Measurements from ENCODE around the gene VPS35L. TPM values are rescaled to one million over a fixed set of nuclear protein-coding genes. Genes with fewer than 3 reads are reported as not detected.

VPS35L gene
- total and polyA plus RNA-seq, 10 of the 15 experiments (the other 5 are each of a cell fraction or from before 2014, with no cell fraction given) = 14.9 to 44.1 (median 26.3) TPM

DNA sequence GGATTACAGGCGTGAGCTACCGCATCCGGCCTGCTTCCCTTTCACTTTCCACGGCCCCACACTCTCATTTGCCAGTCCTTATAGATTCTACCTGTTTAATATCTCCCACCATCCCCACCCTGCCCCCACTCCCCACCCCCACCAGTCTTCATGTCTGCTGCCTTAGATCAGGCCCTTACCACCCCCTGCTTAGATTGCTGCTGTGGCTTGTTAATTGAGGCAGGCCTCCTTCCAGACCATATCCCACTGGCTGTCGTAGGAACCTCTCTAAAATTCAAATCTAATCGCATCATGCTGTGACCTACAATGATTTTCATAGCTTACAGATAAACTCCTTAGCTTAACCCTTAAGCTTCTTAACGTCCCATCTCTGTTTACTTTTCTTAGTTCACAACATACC lies 167.5 kb downstream of the VPS35L start:
- FAIRE-seq = no peak
- no TSS peak for BruUV-seq (replicated peaks)
- TF ChIP-seq TCF12 (IDR thresholded peaks at IDR 0.05; ENCODE audit: low read depth, low read length) (no peak), EED (IDR thresholded peaks at IDR 0.05; ENCODE audit: low read depth) (no peak), CHD4 (IDR thresholded peaks at IDR 0.05) (no peak), SMC3 (IDR thresholded peaks at IDR 0.05; ENCODE audit: borderline replicate concordance, low read length) (no peak), NR2F1 (conservative IDR thresholded peaks at IDR 0.05) (no peak), SMAD5 (IDR thresholded peaks at IDR 0.05; ENCODE audit: low read depth) (no peak), YY1 (IDR thresholded peaks at IDR 0.05; ENCODE audit: low read depth, low read length) (no peak), TCF3 (IDR thresholded peaks at IDR 0.05; ENCODE audit: borderline replicate concordance, insufficient read depth, low read depth, low read length) (no peak)
- TF ChIP-seq, protein P1, sequence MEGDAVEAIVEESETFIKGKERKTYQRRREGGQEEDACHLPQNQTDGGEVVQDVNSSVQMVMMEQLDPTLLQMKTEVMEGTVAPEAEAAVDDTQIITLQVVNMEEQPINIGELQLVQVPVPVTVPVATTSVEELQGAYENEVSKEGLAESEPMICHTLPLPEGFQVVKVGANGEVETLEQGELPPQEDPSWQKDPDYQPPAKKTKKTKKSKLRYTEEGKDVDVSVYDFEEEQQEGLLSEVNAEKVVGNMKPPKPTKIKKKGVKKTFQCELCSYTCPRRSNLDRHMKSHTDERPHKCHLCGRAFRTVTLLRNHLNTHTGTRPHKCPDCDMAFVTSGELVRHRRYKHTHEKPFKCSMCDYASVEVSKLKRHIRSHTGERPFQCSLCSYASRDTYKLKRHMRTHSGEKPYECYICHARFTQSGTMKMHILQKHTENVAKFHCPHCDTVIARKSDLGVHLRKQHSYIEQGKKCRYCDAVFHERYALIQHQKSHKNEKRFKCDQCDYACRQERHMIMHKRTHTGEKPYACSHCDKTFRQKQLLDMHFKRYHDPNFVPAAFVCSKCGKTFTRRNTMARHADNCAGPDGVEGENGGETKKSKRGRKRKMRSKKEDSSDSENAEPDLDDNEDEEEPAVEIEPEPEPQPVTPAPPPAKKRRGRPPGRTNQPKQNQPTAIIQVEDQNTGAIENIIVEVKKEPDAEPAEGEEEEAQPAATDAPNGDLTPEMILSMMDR (IDR thresholded peaks at IDR 0.05 in 2 of 3, conservative IDR thresholded peaks at IDR 0.05 in 1 of 3; ENCODE audit: control insufficient read depth in 2 of 3, extremely low read depth in 1 of 3, insufficient read depth in 1 of 3, low read depth in 3 of 3, low read length in 3 of 3) = no peak
- TF ChIP-seq, protein P2, sequence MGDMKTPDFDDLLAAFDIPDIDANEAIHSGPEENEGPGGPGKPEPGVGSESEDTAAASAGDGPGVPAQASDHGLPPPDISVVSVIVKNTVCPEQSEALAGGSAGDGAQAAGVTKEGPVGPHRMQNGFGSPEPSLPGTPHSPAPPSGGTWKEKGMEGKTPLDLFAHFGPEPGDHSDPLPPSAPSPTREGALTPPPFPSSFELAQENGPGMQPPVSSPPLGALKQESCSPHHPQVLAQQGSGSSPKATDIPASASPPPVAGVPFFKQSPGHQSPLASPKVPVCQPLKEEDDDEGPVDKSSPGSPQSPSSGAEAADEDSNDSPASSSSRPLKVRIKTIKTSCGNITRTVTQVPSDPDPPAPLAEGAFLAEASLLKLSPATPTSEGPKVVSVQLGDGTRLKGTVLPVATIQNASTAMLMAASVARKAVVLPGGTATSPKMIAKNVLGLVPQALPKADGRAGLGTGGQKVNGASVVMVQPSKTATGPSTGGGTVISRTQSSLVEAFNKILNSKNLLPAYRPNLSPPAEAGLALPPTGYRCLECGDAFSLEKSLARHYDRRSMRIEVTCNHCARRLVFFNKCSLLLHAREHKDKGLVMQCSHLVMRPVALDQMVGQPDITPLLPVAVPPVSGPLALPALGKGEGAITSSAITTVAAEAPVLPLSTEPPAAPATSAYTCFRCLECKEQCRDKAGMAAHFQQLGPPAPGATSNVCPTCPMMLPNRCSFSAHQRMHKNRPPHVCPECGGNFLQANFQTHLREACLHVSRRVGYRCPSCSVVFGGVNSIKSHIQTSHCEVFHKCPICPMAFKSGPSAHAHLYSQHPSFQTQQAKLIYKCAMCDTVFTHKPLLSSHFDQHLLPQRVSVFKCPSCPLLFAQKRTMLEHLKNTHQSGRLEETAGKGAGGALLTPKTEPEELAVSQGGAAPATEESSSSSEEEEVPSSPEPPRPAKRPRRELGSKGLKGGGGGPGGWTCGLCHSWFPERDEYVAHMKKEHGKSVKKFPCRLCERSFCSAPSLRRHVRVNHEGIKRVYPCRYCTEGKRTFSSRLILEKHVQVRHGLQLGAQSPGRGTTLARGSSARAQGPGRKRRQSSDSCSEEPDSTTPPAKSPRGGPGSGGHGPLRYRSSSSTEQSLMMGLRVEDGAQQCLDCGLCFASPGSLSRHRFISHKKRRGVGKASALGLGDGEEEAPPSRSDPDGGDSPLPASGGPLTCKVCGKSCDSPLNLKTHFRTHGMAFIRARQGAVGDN (IDR thresholded peaks at IDR 0.05) = no peak
- TF ChIP-seq, protein P3, sequence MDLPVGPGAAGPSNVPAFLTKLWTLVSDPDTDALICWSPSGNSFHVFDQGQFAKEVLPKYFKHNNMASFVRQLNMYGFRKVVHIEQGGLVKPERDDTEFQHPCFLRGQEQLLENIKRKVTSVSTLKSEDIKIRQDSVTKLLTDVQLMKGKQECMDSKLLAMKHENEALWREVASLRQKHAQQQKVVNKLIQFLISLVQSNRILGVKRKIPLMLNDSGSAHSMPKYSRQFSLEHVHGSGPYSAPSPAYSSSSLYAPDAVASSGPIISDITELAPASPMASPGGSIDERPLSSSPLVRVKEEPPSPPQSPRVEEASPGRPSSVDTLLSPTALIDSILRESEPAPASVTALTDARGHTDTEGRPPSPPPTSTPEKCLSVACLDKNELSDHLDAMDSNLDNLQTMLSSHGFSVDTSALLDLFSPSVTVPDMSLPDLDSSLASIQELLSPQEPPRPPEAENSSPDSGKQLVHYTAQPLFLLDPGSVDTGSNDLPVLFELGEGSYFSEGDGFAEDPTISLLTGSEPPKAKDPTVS (IDR thresholded peaks at IDR 0.05; ENCODE audit: low read depth, low read length) = no peak
- TF ChIP-seq, protein P4, sequence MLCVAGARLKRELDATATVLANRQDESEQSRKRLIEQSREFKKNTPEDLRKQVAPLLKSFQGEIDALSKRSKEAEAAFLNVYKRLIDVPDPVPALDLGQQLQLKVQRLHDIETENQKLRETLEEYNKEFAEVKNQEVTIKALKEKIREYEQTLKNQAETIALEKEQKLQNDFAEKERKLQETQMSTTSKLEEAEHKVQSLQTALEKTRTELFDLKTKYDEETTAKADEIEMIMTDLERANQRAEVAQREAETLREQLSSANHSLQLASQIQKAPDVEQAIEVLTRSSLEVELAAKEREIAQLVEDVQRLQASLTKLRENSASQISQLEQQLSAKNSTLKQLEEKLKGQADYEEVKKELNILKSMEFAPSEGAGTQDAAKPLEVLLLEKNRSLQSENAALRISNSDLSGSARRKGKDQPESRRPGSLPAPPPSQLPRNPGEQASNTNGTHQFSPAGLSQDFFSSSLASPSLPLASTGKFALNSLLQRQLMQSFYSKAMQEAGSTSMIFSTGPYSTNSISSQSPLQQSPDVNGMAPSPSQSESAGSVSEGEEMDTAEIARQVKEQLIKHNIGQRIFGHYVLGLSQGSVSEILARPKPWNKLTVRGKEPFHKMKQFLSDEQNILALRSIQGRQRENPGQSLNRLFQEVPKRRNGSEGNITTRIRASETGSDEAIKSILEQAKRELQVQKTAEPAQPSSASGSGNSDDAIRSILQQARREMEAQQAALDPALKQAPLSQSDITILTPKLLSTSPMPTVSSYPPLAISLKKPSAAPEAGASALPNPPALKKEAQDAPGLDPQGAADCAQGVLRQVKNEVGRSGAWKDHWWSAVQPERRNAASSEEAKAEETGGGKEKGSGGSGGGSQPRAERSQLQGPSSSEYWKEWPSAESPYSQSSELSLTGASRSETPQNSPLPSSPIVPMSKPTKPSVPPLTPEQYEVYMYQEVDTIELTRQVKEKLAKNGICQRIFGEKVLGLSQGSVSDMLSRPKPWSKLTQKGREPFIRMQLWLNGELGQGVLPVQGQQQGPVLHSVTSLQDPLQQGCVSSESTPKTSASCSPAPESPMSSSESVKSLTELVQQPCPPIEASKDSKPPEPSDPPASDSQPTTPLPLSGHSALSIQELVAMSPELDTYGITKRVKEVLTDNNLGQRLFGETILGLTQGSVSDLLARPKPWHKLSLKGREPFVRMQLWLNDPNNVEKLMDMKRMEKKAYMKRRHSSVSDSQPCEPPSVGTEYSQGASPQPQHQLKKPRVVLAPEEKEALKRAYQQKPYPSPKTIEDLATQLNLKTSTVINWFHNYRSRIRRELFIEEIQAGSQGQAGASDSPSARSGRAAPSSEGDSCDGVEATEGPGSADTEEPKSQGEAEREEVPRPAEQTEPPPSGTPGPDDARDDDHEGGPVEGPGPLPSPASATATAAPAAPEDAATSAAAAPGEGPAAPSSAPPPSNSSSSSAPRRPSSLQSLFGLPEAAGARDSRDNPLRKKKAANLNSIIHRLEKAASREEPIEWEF (IDR thresholded peaks at IDR 0.05; ENCODE audit: insufficient replicate concordance, low read depth, low read length) = no peak

More for the DNA sequence above, 167.5 kb downstream of the VPS35L start:
- H3K36me3 ChIP-seq (ENCODE audit: control insufficient read depth in 2 of 2, insufficient read depth in 2 of 2, low read length in 1 of 2) = no peaks in the 10 kb centered on the region
- CTCF ChIA-PET = no interaction called here
- WGBS (ENCODE audit: insufficient coverage, insufficient replicate concordance, low lambda C conversion rate, missing lambda C conversion rate) = 65% methylated on average over 7 of the region's 7 CpGs
- H3K9me3 ChIP-seq (replicated peaks; ENCODE audit: control insufficient read depth, insufficient read depth, low read length) = no peaks in the 10 kb centered on the region
- SMC1A ChIA-PET (ENCODE audit: uncharacterized antibody, unreplicated experiment) = no interaction called here
- ATAC-seq = no peak
- H3K9ac ChIP-seq (ENCODE audit: control insufficient read depth, insufficient read depth, low read length) = no peak overlapping the region
- POLR2A ChIA-PET = interaction anchor here (0.6 to 1.0 kb wide), 2 partner anchors 12 to 523 kb away, joined by 3 to 6 read pairs; no protein-coding TSS in a partner anchor
- H3K27ac ChIP-seq (ENCODE audit: control insufficient read depth, insufficient read depth) = no peak overlapping the region
- H3K4me3 ChIP-seq = no peak overlapping the region
- H3K4me2 ChIP-seq (ENCODE audit: control insufficient read depth, insufficient read depth) = no peak overlapping the region
- RAD21 ChIA-PET (ENCODE audit: unreplicated experiment) = no interaction called here
- peaks cover under 1% of the 10 kb centered on the region for H3K79me2 ChIP-seq (ENCODE audit: control insufficient read depth, insufficient read depth, low read length)
- H3K27me3 ChIP-seq (replicated peaks in 1 of 2; ENCODE audit: control insufficient read depth in 2 of 2, insufficient read depth in 2 of 2, low read length in 1 of 2) = no peaks in the 10 kb centered on the region
- H3K4me1 ChIP-seq (ENCODE audit: control insufficient read depth, insufficient read depth, low read length) = peaks cover 4% of the 10 kb centered on the region; the same call in 1 of the 2 replicates
- no peak overlapping the region for H2AFZ ChIP-seq (ENCODE audit: control insufficient read depth, low read depth, low read length)
- H4K20me1 ChIP-seq (ENCODE audit: control insufficient read depth, insufficient read depth) = no peaks in the 10 kb centered on the region
- in situ Hi-C loops (cut with MboI) = no loop called here
- intact Hi-C loops (cut with micrococcal nuclease; ENCODE audit: unreplicated experiment) = no loop called here
- no peak for DNase-seq (ENCODE audit: low read depth, low spot score)
